Measurements from ENCODE around the gene SYNPO. TPM values are rescaled to one million over a fixed set of nuclear protein-coding genes. Genes with fewer than 3 reads are reported as not detected.
A peak's percentile ranks its signal among the peaks of the same experiment; 100 is the strongest.

SYNPO gene
- total RNA-seq, 1 donor from 2014 or later = 40.2 TPM

GRCh38 chr5:150660108-150660831 is 19.8 kb downstream of the SYNPO start:
- peaks cover 14% of the 10 kb centered on the region for H3K4me1 Mint-ChIP-seq (ENCODE audit: low read depth, unreplicated experiment)
- Histone ChIP-seq H3K9ac (ENCODE audit: low read length) (no peak overlapping the region), H3K9me3 (ENCODE audit: insufficient read depth, low read depth, low read length) (no peaks in the 10 kb centered on the region), H2AFZ (ENCODE audit: low read depth, low read length) (no peak overlapping the region), H3K27ac (ENCODE audit: low read depth, low read length) (no peak overlapping the region), H3K4me3 (ENCODE audit: insufficient read depth, low read depth, low read length) (no peak overlapping the region), H3K4me1 (ENCODE audit: insufficient read depth, low read length) (peaks cover 13% of the 10 kb centered on the region), H3K27me3 (ENCODE audit: insufficient read depth, low read length) (peaks cover 14% of the 10 kb centered on the region), H3K4me2 (ENCODE audit: low read length) (no peak overlapping the region), H3K79me2 (ENCODE audit: insufficient read depth, low read length) (no peaks in the 10 kb centered on the region), H3K36me3 (ENCODE audit: insufficient read depth, low read length) (no peaks in the 10 kb centered on the region), H4K20me1 (ENCODE audit: insufficient read depth, low read length) (peaks cover 10% of the 10 kb centered on the region)
- DNase-seq (ENCODE audit: low read depth) (no peak), FAIRE-seq (no peak)
- H3K4me3 Mint-ChIP-seq (ENCODE audit: unreplicated experiment) = peak overlapping the region; percentile 4
- H3K27me3 Mint-ChIP-seq (ENCODE audit: low read depth, unreplicated experiment) = peaks cover 30% of the 10 kb centered on the region
- peaks cover 3% of the 10 kb centered on the region for H3K9me3 Mint-ChIP-seq (ENCODE audit: unreplicated experiment)
- H3K27ac Mint-ChIP-seq (ENCODE audit: unreplicated experiment) = peak overlapping the region; percentile 9
- TF ChIP-seq EZH2 (IDR thresholded peaks at IDR 0.05; ENCODE audit: insufficient read depth, low read length) = no peak
- no peak for TF ChIP-seq CTCF (IDR thresholded peaks at IDR 0.05; ENCODE audit: insufficient read depth, low read depth, low read length)
- peaks cover 4% of the 10 kb centered on the region for H3K36me3 Mint-ChIP-seq (ENCODE audit: low read depth, unreplicated experiment)

- H3K27me3 Mint-ChIP-seq (ENCODE audit: low read depth, unreplicated experiment) = peaks cover 28% of the 10 kb centered on the region
- no peak within 1 kb of the TSS for H3K27ac ChIP-seq (ENCODE audit: low read depth, low read length)
- H3K79me2 ChIP-seq (ENCODE audit: insufficient read depth, low read length) = no peaks in the 10 kb centered on the region
- FAIRE-seq (no peak), DNase-seq (ENCODE audit: low read depth) (no peak)
- H3K9me3 Mint-ChIP-seq (ENCODE audit: unreplicated experiment) = peaks cover 3% of the 10 kb centered on the region
- no peak within 1 kb of the TSS for H3K4me3 ChIP-seq (ENCODE audit: insufficient read depth, low read depth, low read length)
- H3K36me3 Mint-ChIP-seq (ENCODE audit: low read depth, unreplicated experiment) = peaks cover 2% of the 10 kb centered on the region
- peak within 1 kb of the TSS; percentile 34 for H3K27ac Mint-ChIP-seq (ENCODE audit: unreplicated experiment)
- peak within 1 kb of the TSS; percentile 60 for H3K4me3 Mint-ChIP-seq (ENCODE audit: unreplicated experiment)
- H3K4me2 ChIP-seq (ENCODE audit: low read length) = no peak within 1 kb of the TSS
- H4K20me1 ChIP-seq (ENCODE audit: insufficient read depth, low read length) = peaks cover 7% of the 10 kb centered on the region
- H2AFZ ChIP-seq (ENCODE audit: low read depth, low read length) = no peak within 1 kb of the TSS
- peaks cover 14% of the 10 kb centered on the region for H3K27me3 ChIP-seq (ENCODE audit: insufficient read depth, low read length)
- no peak for TF ChIP-seq EZH2 (IDR thresholded peaks at IDR 0.05; ENCODE audit: insufficient read depth, low read length)
- TF ChIP-seq CTCF (IDR thresholded peaks at IDR 0.05; ENCODE audit: insufficient read depth, low read depth, low read length) = no peak
- H3K4me1 ChIP-seq (ENCODE audit: insufficient read depth, low read length) = peaks cover 6% of the 10 kb centered on the region
- no peaks in the 10 kb centered on the region for H3K9me3 ChIP-seq (ENCODE audit: insufficient read depth, low read depth, low read length)
- no peak within 1 kb of the TSS for H3K9ac ChIP-seq (ENCODE audit: low read length)
- no peaks in the 10 kb centered on the region for H3K36me3 ChIP-seq (ENCODE audit: insufficient read depth, low read length)
- H3K4me1 Mint-ChIP-seq (ENCODE audit: low read depth, unreplicated experiment) = peaks cover 11% of the 10 kb centered on the region
These were observed 20.6 kb downstream of the SYNPO start, which contains the start of gene MYOZ3 for GRCh38 chr5:150661086-150661485. Gene MYOZ3, plus strand, starts transcription at chr5:150661251. Its CDS starts 1,691 bp downstream, at chr5:150662942.

Data from astrocyte (in vitro differentiated cells and primary cell).